HG02884 (cell line): ENCODE data around the gene POLE3.
"Not testable (repeated sequence)": the region's sequence is repeated elsewhere in the genome, so short reads cannot be mapped to it uniquely, and the experiment has no call there.

Experiments used
- ATAC-seq: cut with Tn5 transposase; IDR thresholded peaks from one replicate; pipeline ENCODE4 v1.9.1; 2021; ENCODE audit warnings: mild to moderate bottlenecking, moderate library complexity; ENCODE audit not compliant: unreplicated experiment

POLE3 gene

DNA sequence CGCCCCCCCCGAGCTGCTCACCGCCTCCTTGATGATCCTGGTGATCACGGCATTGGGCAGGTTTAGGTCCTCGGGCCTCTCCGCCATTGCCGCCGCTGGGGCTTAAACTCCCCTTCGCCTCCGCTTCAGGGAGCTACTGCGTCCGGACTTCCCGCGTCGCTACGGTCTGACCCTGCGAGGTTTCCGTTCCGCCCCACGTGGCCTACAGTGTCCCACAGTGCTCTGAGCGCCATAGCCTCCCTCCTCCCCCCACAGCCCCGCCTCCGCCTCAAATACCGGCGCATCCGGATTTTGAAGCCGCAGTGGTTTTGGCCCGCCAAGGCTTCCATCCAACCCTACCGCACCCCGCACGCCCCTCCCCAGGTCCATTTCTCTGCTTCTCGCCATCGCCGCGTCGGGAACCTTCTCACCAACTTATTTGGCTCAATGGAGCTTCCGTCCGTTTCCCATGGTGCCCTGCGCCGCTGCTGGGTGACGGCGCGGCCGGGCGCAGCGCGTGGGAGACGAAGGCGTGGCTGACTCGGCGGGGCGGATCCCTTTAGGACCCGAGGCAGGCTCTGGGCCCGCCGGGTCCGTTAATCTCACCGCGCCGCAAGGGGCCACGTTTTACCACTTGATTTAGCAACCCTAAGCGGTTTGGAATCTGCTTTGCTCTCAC lies at the start of gene POLE3, which contains the start of gene C9orf43:
TSS of gene POLE3 (minus strand) at position 469 of the 658 bp plus-strand sequence. CDS start at position 87, 382 bp downstream.
TSS of gene C9orf43 (plus strand) at position 541 of the 658 bp plus-strand sequence. CDS start 2,747 bp downstream, outside the sequence.
- peak; percentile 87 for ATAC-seq

DNA sequence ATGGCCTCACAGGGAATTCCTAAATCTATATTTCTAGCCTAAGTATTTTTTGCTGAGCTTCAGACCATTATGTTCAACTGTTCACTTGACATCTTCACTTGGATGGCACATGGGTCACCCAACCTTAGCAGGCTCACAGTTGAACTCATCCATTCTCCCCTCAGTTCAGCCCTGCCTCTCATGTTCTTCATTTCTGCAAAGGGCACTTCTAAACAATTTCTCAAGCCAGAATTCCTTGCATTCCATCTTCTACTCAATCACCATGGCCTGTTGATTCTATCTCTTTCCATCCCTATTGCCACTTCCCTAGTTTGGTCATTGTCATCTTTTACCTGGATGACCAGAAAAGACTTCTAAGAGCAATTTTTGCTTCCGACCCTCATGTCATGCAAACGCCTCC lies 45.8 kb upstream of the POLE3 start:
- no peak for ATAC-seq

DNA sequence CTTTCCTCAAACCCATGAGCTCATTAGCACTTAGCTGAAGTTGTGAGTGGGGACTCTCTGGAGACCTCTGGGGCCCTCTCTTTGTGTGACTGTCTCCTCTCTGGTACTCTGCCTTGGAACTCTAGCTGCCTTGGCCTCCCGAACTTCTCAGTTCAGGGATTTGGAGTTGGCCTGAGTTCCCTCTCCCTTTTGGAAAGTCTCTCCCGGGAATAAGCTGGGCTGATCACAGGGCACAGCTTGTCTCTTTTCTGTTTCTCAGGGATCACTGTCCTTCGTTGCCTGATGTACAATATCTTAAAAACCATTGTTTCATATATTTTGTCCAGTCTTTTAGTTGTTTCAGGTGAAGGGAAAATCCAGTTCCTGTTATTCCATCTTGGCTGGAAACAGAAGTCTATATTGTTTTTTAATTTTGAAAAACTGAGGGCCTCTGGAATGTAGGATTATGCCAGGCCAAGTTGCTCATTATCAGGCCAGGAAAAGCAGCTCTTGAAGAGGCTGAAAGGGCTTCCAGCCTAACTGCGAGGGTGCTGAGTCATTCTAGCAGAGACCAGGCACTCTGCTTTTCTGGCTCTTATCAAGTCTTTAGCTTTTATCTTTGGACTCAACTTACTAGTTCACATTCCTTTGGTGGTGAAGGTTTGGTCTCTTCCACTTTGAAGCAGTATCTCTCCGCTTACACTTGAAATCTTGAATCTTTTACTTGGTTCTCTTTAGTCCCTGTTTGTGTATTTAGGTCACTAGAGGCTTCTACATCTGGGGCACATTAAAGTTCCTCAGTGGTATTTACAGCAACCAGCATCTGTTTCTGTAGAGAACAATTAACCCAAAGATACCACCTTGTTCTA lies 44.7 kb upstream of the POLE3 start:
- no peak for ATAC-seq

DNA sequence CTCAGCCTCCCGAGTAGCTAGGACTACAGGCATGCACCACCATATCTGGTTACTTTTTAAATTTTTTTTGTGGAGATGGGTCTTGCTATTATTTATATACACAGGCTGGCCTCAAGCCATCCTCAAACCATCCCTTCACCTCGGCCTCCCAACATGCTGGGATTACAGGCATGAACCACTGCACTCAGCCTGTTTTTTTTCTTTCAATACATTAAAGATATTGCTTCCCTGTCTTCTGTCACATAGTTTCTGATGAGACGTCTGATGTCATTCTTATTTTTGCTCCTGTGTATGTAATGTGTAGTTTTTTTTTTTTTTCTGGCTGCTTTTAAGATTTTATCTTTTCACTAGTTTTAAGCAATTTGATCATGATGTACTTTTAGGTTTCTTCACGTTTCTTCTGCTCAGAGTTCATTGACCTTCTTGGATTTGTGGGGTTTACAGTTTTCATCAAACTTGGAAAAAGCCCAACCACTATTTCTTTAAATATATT lies 41.7 kb upstream of the POLE3 start:
- ATAC-seq: no peak

DNA sequence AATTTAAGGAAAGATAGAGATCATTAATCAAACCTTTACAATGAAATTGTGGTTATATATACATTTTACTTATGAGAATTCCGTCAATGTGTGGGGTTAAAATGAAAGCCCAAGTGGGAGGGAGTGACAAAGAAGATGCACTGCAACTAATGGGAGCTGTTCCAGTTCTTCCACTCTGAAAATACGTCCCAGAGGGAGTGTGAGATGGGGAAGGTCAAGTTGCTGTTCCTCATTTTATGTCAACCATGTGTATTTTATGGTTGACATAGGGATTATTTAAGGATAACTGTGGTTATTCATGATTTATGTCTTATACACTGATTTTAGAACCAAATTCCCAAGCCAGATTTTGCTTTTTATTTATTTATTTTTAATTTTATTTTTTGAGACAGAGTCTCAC lies 38.9 kb upstream of the POLE3 start:
- no peak for ATAC-seq

- no peak for ATAC-seq
Measured at GRCh38 chr9:113446323-113446740, 35.9 kb upstream of the POLE3 start.

DNA sequence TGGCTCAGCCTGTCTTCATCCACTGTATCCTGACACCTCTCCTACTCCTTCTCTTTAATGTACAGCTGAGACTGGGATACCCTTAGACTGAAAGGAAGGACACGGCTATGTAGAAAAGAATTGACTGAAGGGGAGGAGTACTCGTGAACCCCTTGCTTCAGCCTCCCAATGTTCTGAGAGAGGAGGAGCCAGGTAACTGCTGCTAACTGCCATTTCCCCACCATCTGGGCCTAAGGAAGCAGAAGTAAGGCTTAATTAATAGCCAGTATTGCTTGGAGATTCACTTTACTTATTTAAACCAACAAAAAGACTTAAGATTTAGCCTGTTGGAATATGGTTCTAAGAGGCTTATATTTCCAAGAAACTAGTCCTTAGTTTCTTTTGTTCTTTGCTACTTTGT lies 34.3 kb upstream of the POLE3 start:
- ATAC-seq: no peak

- ATAC-seq: not testable (repeated sequence)
Measured at GRCh38 chr9:113437716-113438115, 27.2 kb upstream of the POLE3 start.

DNA sequence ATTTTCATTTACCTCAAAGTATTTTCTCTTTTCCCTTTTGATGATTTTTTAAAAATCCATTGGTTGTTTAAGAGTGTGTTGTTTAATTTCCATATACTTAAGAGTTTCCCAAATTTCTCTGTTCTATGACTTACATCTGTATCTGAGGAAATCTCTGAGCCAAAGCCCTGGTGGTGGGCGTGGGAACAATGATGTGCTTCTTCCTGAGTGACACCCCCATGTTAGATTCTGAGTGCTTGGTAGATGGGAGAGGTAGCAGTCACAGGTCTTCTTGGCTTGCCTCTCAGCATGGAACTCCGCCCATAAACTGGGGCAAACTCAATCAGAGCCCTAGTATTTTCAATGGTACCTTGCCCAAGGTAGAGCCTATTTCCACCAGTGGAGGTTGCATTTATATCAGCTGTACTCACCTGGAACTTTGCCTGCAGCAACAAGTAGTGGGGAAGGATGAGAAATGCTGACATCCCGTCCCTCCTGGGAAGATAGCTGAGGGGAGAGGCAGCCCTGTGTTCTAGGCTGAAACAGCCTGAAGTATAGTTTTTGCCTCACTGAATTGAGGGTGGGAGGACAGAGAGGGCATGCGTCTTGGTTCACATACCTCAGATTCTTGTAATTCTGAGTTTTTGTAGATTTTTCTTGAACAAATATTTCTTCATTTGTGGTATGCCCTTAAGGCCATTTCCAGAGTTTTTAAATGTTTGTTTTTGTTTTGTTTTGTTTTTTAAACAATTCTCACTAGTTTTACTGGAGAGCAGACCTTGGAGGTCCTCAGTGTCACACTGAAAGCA lies 26.4 kb upstream of the POLE3 start:
- ATAC-seq: no peak

GRCh38 chr9:113431191-113431590 lies 20.7 kb upstream of the POLE3 start:
- ATAC-seq: no peak

- no peak for ATAC-seq
Measured at GRCh38 chr9:113428062-113428615, 17.7 kb upstream of the POLE3 start.

DNA sequence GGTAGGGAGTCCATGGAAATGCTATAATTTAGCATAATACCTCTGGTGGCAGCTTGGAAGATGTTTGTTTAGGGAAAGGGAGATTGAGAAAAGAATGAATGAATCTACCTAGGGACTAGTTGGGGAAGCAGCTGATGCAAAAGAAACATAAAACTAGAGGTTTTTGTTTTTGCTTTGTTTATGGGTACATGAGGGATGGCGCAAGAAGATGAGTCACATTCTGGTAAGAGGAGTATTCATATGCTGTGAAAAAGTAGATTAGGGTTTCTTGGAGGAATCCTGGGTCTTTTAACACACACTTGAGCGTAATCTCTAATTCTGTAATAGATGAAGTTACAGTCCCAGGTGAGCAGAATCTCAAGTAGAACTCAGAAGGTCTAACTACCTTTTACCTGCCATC lies 17.2 kb upstream of the POLE3 start:
- no peak for ATAC-seq

- no peak for ATAC-seq
Measured at GRCh38 chr9:113426701-113427100, 16.2 kb upstream of the POLE3 start.

GRCh38 chr9:113425072-113425471 lies 14.6 kb upstream of the POLE3 start:
- ATAC-seq: no peak

DNA sequence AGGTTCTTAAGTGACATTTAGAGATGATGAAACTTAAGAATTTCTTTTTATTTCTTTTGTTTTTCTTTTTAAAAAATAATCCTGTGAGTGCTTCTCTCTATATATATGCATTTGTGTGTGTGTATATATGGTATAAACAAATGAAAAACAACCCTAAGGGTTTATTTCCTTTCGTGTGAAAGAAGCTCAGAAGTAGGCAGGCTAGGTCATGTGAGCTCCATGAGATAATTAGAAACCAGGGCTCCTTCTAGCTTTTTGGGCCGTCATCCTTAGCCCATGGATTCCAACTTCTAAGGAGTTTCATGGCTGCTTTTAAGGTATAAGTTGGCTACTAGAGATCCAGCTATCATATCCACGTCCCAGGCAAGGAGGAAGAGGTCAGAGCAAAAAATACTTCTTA lies 11.3 kb upstream of the POLE3 start:
- ATAC-seq: no peak

DNA sequence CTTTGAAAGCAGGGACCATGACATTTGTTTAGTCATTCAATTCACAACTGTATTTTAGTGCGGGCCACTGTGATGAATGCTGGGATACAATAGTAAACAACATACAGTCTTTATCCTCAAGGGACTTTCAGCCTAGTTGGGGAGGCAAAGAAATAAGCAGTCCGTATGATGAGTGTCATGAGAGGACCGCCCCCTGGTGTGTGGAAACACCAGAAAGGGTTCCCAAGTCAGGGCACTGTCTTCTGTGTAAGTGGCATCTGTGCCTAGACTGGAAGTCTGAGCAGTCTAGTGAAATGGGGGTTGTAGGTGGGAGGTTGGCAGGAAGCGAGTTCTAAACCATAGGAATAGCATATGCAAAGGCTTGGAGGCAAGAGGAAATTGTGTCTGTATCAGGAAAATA lies 6.9 kb upstream of the POLE3 start:
- no peak for ATAC-seq

DNA sequence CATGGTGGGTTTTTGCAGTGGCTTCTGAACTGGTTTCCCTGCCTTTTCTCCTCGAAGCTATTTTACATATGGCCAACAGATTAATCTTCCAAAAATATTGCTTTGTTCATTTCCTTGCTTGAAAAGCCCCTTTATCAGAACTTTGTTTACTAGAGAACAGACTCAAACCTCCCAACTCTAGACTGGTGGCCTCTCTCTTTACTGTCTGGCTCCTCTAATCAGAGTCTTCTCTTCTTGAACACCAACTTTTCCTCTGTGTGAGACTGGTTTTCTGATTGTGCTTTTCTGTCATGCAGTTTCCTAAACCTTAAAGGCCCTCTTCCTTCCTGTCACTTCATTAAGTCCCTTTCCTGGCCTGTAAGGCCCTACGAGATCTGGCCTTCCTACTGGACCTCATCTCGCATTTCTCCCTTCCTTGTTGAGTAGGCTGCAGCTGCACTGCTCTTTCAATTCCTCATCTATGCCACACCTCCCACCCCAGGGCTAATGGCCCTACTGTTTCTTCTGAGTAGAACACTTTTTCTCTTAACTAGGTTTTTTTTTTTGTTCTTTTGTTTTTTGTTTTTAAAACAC lies 5.8 kb upstream of the POLE3 start:
- peak; percentile 95 for ATAC-seq

GRCh38 chr9:113409883-113410206 lies 630 bp downstream of the POLE3 start:
- no peak for ATAC-seq

DNA sequence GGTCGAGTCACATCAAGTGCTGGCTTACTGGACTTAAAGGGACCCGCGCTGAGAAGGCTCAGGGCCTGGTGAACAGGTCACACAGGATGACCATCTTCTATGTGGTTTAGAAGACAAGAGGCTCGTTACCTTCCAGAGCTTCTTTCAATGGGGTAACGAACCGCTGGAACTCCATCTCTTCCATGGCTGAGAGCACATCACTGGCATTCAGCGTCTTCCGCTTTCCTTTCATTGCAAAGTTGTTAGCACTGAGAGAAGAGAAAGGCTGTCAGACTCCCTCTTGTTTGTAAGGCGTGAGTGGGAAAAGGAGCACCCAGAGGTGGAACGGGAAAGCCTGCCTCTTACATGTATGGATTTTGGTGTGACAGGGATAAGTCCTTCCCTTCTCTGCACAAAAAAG lies 994 bp downstream of the POLE3 start:
- ATAC-seq: no peak

DNA sequence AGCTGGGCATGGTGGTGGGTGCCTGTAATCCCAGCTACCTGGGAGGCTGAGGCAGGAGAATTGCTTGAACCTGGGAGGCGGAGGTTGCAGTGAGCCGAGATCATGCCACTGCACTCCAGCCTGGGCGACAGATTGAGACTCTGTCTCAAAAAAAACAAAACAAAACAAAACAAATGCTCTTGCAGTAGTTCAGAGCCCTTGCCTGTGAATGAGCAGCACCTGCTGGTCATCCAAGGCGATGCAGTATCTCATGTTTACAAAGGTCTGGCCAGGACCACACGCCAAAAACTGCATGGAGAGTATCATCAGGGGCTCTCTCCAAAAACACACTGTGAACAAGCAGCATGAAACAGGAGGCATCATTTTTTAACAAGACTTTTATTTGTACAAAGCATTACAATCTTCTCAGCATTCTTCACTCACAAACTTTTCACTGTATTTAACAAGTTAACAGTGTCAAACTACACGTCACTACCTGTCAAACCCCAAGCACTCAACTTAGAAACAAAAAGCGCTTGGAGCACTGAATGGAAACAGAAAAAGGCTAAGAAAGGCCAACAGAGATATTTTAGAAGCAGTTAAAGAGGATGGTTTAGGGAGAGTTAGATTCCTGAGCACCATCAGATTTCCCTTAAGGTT lies 3.5 kb downstream of the POLE3 start:
- ATAC-seq: peak; percentile 30
